ENCODE measurements around the gene KARS1. TPM values are rescaled to one million over a fixed set of nuclear protein-coding genes. Genes with fewer than 3 reads are reported as not detected.

Gene KARS1
- 75.6 and 144 TPM in 2 replicates for total RNA-seq (ENCODE audit: low replicate concordance)

DNA sequence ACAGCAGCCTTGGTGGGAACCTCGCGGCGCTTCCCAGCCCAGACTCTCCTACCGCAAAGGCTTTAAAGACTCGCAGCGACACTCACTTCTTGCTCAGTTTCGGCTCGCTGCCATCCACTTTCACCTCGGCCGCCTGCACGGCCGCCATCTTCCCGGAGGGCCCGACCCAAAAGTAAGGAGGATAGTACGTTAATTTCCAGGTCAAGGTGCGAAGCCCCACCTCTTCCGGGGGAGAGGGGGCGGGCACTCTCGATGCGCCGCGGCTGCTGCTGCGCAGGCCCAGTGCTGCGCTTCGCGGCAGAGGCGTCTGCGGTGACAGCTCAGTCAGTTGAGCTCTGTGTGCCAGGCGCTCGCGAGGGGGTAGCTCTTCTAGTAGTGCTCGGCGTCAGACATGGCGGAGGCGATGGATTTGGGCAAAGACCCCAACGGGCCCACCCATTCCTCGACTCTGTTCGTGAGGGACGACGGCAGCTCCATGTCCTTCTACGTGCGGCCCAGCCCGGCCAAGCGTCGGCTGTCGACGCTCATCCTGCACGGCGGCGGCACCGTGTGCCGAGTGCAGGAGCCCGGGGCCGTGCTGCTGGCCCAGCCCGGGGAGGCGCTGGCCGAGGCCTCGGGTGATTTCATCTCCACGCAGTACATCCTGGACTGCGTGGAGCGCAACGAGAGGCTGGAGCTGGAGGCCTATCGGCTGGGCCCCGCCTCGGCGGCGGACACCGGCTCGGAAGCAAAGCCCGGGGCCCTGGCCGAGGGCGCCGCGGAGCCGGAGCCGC is at the start of gene KARS1, which contains the start of gene TERF2IP:
KARS1 (minus strand) TSS at position 174 of the 773 bp plus-strand sequence; CDS start at position 148, 26 bp downstream.
TERF2IP (plus strand) TSS at position 282 of the 773 bp plus-strand sequence; CDS start at position 392, 110 bp downstream.
- no peak for TF ChIP-seq CTCF (IDR thresholded peaks at IDR 0.05; ENCODE audit: insufficient read depth, low read length)
- peak; percentile 87 for DNase-seq (ENCODE audit: low read depth)
- H3K4me3 ChIP-seq (ENCODE audit: low read depth, low read length), result peak within 1 kb of the TSS; percentile 99

DNA sequence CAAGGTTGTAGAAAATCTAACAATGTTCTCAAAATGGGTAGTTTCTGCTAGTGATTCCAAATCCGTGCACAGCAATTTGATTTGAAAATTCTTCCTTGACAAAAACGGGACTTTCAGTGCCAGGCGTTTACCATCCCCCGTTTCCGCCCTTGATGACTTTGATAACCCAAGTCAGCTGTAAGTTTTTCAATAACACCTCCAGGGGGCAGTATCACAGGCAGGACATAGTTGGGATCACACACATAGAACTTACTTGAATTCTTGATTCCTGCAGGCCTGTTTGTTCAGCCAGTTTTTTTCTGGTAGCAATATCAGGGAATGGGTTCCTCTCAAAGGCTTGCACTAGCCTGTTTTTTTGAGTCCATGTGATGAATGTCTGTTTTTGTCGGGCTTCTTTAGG is 48.2 kb upstream of the KARS1 start:
- no peak overlapping the region for H3K4me3 ChIP-seq (ENCODE audit: low read depth, low read length)
- peak; percentile 17 for TF ChIP-seq CTCF (IDR thresholded peaks at IDR 0.05; ENCODE audit: insufficient read depth, low read length)
- peak; percentile 7 for DNase-seq (ENCODE audit: low read depth)

DNA sequence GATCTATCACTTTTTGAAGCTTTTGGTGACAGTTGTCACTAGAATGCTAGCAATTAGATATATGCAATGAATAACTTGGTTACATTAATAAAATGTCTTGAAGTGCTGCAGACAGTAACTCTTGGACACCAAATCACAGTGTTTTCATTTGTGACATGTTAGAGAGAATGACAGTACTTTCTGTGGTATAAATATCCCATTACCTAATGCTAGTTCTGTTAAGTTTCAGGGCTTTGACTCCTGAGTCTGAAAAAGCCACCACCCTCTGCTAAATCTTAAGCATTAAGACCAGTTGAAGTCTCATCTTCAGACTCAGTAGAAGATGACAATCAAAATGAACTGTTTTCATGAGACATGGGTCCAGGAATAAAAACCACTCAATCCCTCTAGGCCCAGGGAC is 39.9 kb upstream of the KARS1 start:
- TF ChIP-seq CTCF (IDR thresholded peaks at IDR 0.05; ENCODE audit: insufficient read depth, low read length), result no peak
- H3K4me3 ChIP-seq (ENCODE audit: low read depth, low read length), result no peak overlapping the region
- DNase-seq (ENCODE audit: low read depth), result no peak

DNA sequence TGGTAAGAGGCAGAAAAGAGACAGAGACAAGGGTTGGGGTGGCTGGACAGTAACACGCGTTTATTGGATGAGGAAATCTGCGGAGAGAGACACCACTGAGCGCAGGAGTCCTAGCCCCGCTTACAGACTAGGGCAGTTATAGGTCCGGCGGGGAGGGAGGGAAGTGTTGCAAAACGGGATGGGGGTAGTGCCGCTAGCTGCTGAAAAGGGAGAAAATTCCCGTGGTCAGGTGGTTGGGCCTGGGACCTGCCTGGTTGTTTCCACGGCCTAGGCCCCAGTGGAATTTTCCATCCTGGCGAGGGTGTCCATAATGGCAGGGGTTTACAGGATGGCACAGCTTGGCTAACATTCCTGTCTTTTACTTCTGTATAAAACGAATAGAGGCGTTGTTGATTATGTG is 34.8 kb upstream of the KARS1 start:
- TF ChIP-seq CTCF (IDR thresholded peaks at IDR 0.05; ENCODE audit: insufficient read depth, low read length), result no peak
- no peak overlapping the region for H3K4me3 ChIP-seq (ENCODE audit: low read depth, low read length)
- no peak for DNase-seq (ENCODE audit: low read depth)

DNA sequence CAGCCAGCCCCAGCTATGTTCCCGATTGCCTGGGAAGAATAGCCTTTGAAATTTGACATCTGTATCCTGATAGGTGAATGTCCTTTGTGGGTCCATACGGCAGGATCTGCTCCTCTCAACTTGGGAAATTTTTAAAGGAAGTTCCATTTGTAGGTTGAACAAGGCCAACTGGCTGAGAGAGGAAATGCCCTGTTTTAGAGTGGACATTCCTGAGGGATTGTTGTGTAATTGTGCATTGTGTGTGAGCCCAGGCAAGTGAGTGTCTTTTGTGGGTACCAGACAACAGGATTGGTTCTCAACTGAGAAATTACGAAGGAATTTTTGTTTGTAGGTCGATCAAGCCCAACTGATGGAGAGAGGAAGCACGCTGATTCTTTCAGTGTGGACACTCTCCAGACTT is 31.9 kb upstream of the KARS1 start:
- peak; percentile 11 for DNase-seq (ENCODE audit: low read depth)
- TF ChIP-seq CTCF (IDR thresholded peaks at IDR 0.05; ENCODE audit: insufficient read depth, low read length), result no peak
- H3K4me3 ChIP-seq (ENCODE audit: low read depth, low read length), result no peak overlapping the region

- DNase-seq (ENCODE audit: low read depth), result no peak
- no peak for TF ChIP-seq CTCF (IDR thresholded peaks at IDR 0.05; ENCODE audit: insufficient read depth, low read length)
- H3K4me3 ChIP-seq (ENCODE audit: low read depth, low read length), result no peak within 1 kb of the TSS
Observed at GRCh38 chr16:75676909-75677308, 29.4 kb upstream of the KARS1 start, which contains the start of gene CPHXL2. CPHXL2 (minus strand) TSS chr16:75677009; CDS start chr16:75676999, 10 bp downstream.
